Right lobe of liver (tissue), 6 donors: ENCODE results near the gene CDKAL1. TPM values are rescaled to one million over a fixed set of nuclear protein-coding genes. Genes with fewer than 3 reads are reported as not detected.

ENCODE experiments used
- ATAC-seq, 4 donors: fragments of 200-7000 bp; cut with Tn5 transposase; one replicate each; pipeline ENCODE4 v1.9.1; 2020; ENCODE audit warnings: mild to moderate bottlenecking in 4 of 4, moderate library complexity in 4 of 4
- DNase-seq, 3 donors: peaks; one replicate each; pipeline ENCODE4 v3.0.0-alpha.2; 2020
- H3K27ac ChIP-seq, 3 donors: fragments of 200-600 bp; one replicate each; pipeline ENCODE4 v1.8.0; 2022
- H3K27me3 ChIP-seq, 2 donors: fragments of 200-600 bp; one replicate each; pipeline ENCODE4 v1.8.0; 2022
- H3K36me3 ChIP-seq, 4 donors: fragments of 200-600 bp; sonication (generic) in 1 of 4; one replicate each; pipeline versions ENCODE4 v1.5.1 to v1.8.0; 2017 to 2022; ENCODE audit warnings: control low read depth in 1 of 4
- H3K4me1 ChIP-seq, 4 donors: fragments of 200-600 bp; sonication (generic) in 1 of 4; one replicate each; pipeline versions ENCODE4 v1.5.1 to v1.8.0; 2017 to 2022; ENCODE audit warnings: control low read depth in 1 of 4
- H3K4me3 ChIP-seq, 3 donors: fragments of 200-600 bp; one replicate each; pipeline ENCODE4 v1.8.0; 2022
- H3K9me3 ChIP-seq, 4 donors: fragments of 200-600 bp; sonication (generic) in 1 of 4; one replicate each; pipeline versions ENCODE4 v1.5.1 to v1.8.0; 2017 to 2022; ENCODE audit warnings: control low read depth in 1 of 4
- POLR2A ChIP-seq: fragments of 450-650 bp; IDR thresholded peaks from one replicate; pipeline ENCODE4 v1.6.1; 2017; ENCODE audit warnings: antibody characterized with exemption, mild to moderate bottlenecking
- WGBS: methylation state at CpG from one replicate; pipeline ENCODE4 v1.1.6; 2018; ENCODE audit warnings: low coverage, low lambda C conversion rate; ENCODE audit not compliant: insufficient coverage; ENCODE audit errors: missing lambda C conversion rate; 5-methylcytosine and 5-hydroxymethylcytosine counted together
- intact Hi-C, 2 donors: fragments of 100-400 bp; cut with DNase I; formaldehyde crosslinking; loops; one replicate each; pipeline versions ENCODE4 v1.11.2 to v1.14.1; 2022
- total RNA-seq, 6 experiments: library from RNA; depleted of rRNA in 2 of 6; stranded (reverse); fragments of >200 nt in 2 of 6; fragmentation: NEBNext Ultra II Directional in 3 of 6; extraction: Animal tissue kit (Norgen Biotek cat#: 25700) in 3 of 6; gene quantifications; one replicate each; pipeline versions ENCODE4 v1.1.0 to v1.2.4, GENCODE V29; 2016 to 2023
- TF ChIP-seq, protein P1 (sequence below), 4 donors: fragments of 200-600 bp in 3 of 4; fragments of 450-650 bp in 1 of 4; IDR thresholded peaks; one replicate each; pipeline versions ENCODE4 v1.5.1 to v1.8.0; 2016 to 2022; ENCODE audit warnings: antibody characterized with exemption in 4 of 4, mild to moderate bottlenecking in 2 of 4
- donor health status: DM: no; HTN: yes; CAD: no.
- donor health status: DM: no; HTN: no; CAD: no.
- donor health status: DM: no; HTN: no; CAD: no.
- donor health status: DM: no; HTN: yes; CAD: no.
- donor health status: DM: no; HTN: yes; CAD: no.

CDKAL1 gene
- total RNA-seq, 6 experiments from 2014 or later: 4.5 to 7.0 (median 6.2) TPM

DNA sequence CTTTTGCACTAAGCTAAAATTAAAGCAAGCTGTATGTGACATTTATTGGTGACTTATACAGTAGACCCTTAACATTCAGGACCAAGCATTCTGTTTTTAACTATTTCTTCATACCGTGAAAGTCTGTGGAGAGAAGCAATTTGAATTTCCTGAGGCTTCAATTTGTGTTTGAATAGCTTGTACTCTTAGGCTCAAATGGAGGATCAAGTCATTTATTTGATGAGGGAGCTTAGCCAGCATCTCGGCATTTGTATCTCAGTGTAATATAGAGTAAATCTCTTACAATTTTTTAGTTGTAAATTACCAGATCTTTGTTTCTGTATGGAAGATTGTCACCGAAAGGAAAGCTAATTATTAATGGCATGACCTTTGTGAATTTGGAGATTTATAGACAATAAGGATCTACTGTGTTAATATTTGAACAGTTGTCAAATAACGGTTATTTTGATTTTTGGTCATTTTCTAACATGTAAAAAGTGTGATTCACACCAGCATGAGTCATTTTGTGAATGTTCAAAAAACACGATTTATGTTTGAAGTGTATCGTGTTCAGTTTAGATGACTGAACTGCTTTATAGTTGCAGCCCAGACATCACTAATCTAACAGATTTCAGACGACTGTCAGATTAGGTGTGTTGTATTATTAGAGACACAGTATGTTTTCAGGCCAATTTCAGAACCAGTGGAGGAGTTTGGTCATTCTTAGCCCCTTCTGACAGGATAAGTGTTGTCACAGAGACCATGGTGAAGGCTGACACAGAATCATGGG lies 332.9 kb downstream of the CDKAL1 start:
- TF ChIP-seq POLR2A: no peak
- TF ChIP-seq, protein P1, sequence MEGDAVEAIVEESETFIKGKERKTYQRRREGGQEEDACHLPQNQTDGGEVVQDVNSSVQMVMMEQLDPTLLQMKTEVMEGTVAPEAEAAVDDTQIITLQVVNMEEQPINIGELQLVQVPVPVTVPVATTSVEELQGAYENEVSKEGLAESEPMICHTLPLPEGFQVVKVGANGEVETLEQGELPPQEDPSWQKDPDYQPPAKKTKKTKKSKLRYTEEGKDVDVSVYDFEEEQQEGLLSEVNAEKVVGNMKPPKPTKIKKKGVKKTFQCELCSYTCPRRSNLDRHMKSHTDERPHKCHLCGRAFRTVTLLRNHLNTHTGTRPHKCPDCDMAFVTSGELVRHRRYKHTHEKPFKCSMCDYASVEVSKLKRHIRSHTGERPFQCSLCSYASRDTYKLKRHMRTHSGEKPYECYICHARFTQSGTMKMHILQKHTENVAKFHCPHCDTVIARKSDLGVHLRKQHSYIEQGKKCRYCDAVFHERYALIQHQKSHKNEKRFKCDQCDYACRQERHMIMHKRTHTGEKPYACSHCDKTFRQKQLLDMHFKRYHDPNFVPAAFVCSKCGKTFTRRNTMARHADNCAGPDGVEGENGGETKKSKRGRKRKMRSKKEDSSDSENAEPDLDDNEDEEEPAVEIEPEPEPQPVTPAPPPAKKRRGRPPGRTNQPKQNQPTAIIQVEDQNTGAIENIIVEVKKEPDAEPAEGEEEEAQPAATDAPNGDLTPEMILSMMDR (IDR thresholded peaks at IDR 0.05): no peak
- peak in 1 of 4 donors; percentile 44 for ATAC-seq
- H3K27ac ChIP-seq: no peak overlapping the region
- no peaks in the 10 kb centered on the region for H3K9me3 ChIP-seq
- peaks cover 0 to 26% (median 4%) of the 10 kb centered on the region in 4 donors for H3K4me1 ChIP-seq
- no peak for DNase-seq
- H3K36me3 ChIP-seq: no peaks in the 10 kb centered on the region
- H3K27me3 ChIP-seq: no peaks in the 10 kb centered on the region
- intact Hi-C loops: no loop called here
- 39% methylated on average over 7 of the region's 7 CpGs for whole genome bisulfite sequencing
- no peak overlapping the region for H3K4me3 ChIP-seq

DNA sequence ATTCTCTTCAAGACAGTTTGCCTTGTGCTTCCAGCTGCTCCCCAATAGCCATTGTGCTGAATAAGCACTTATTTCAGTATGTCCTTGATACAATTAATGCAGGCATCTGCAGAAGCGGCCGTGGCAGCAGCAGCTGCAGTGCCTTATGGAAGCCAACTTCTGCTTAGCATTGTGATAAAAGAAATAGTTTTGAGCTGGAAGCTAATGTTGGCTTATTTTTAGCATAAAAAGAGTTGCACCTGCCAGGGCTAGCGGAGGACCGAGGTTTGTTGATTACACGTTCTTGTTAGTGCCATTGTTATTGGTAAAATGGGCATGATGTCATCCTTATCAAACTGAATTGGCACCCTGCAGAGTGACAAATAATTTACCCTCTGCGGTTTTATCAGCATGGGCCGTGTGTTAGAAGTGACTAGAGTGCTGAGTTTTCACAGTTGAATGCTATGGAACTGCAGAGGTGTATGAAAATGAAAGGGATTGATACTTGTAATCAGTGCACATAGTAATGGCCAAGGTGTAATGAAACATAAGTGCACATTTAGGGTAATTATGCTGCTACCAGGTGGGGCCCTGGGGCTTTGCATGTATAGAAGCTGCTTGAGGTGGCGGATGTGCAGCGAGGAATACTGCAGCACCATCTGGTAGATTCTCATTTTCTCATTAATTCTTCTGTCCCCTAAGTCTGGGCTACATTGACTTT lies 334.3 kb downstream of the CDKAL1 start:
- Histone ChIP-seq H3K36me3 (no peaks in the 10 kb centered on the region), H3K27ac (no peak overlapping the region), H3K9me3 (no peaks in the 10 kb centered on the region), H3K27me3 (no peaks in the 10 kb centered on the region), H3K4me3 (no peak overlapping the region), H3K4me1 (peaks cover 0 to 26% (median 4%) of the 10 kb centered on the region in 4 donors)
- no peak for TF ChIP-seq POLR2A
- TF ChIP-seq, protein P1 (IDR thresholded peaks at IDR 0.05): no peak
- DNase-seq (no peak), ATAC-seq (peak in 1 of 4 donors; percentile 67)
- 45% methylated on average over 7 of the region's 9 CpGs for WGBS
- intact Hi-C loops: no loop called here

DNA sequence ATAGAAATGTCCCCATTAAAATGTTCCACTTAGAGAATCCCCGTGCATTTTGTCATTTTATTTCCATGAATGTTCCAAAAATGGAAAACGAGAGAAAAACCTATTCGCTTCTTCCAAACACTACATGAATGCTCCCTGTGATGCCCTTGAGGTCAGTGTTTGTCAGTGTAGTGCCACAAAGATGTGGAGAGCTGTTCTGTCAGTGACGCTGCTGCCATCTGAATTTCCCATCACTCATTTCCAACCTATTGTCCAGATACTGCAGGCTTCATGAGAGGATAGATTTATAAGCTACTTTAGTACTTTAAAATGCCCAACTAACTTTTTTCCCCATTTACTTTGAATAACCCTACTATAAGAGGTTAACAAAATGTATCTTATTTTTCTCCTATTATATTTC lies 335.8 kb downstream of the CDKAL1 start:
- no peaks in the 10 kb centered on the region for H3K9me3 ChIP-seq
- peaks cover 0 to 22% (median 4%) of the 10 kb centered on the region in 4 donors for H3K4me1 ChIP-seq
- TF ChIP-seq POLR2A: no peak
- TF ChIP-seq, protein P1 (IDR thresholded peaks at IDR 0.05): no peak
- intact Hi-C loops: no loop called here
- DNase-seq: no peak
- WGBS: 89% methylated on average over 4 of the region's 4 CpGs
- H3K4me3 ChIP-seq: no peak overlapping the region
- no peak overlapping the region for H3K27ac ChIP-seq
- H3K27me3 ChIP-seq: no peaks in the 10 kb centered on the region
- no peak for ATAC-seq
- H3K36me3 ChIP-seq: no peaks in the 10 kb centered on the region

DNA sequence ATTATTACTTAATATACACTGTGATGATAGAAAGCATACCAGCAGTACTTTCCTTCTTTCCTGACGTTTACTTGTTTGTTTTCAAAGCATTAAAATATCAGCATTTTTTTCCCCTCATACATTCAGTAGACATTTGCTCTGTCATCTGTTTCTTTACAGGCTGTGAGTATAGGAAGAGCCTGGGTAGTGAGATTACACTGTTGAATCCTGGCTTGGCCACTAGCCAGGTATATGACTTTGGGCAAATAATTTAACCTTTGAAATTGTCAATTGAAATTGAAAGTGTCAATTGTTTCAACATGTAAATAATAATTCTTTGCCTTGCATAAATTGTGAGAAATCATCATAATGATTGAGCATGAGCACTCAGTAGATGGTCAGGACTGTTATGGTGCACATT lies 336.2 kb downstream of the CDKAL1 start:
- 47% methylated on average over 1 of the region's 1 CpG for WGBS
- Histone ChIP-seq H3K4me3 (no peak overlapping the region), H3K27ac (no peak overlapping the region), H3K27me3 (no peaks in the 10 kb centered on the region), H3K4me1 (peaks cover 0 to 17% (median 4%) of the 10 kb centered on the region in 4 donors), H3K36me3 (no peaks in the 10 kb centered on the region), H3K9me3 (no peaks in the 10 kb centered on the region)
- no peak for TF ChIP-seq POLR2A
- TF ChIP-seq, protein P1 (IDR thresholded peaks at IDR 0.05): no peak
- DNase-seq (no peak), ATAC-seq (no peak)
- intact Hi-C loops: no loop called here
